Measurements from ENCODE around the gene ZC3H6. TPM values are rescaled to one million over a fixed set of nuclear protein-coding genes. Genes with fewer than 3 reads are reported as not detected.

Gene ZC3H6, protein sequence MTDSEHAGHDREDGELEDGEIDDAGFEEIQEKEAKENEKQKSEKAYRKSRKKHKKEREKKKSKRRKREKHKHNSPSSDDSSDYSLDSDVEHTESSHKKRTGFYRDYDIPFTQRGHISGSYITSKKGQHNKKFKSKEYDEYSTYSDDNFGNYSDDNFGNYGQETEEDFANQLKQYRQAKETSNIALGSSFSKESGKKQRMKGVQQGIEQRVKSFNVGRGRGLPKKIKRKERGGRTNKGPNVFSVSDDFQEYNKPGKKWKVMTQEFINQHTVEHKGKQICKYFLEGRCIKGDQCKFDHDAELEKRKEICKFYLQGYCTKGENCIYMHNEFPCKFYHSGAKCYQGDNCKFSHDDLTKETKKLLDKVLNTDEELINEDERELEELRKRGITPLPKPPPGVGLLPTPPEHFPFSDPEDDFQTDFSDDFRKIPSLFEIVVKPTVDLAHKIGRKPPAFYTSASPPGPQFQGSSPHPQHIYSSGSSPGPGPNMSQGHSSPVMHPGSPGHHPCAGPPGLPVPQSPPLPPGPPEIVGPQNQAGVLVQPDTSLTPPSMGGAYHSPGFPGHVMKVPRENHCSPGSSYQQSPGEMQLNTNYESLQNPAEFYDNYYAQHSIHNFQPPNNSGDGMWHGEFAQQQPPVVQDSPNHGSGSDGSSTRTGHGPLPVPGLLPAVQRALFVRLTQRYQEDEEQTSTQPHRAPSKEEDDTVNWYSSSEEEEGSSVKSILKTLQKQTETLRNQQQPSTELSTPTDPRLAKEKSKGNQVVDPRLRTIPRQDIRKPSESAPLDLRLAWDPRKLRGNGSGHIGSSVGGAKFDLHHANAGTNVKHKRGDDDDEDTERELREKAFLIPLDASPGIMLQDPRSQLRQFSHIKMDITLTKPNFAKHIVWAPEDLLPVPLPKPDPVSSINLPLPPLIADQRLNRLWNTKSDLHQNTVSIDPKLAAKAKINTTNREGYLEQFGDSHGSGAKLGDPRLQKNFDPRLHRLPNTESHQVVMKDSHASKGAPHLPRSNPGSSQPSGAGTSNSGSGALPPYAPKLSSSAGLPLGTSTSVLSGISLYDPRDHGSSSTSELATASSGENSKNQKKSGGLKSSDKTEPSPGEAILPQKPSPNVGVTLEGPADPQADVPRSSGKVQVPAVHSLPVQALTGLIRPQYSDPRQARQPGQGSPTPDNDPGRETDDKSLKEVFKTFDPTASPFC
- total RNA-seq (2014; rRNA removed; shearing (Covaris generic)) = 4.3 and 5.6 TPM in 2 replicates

DNA sequence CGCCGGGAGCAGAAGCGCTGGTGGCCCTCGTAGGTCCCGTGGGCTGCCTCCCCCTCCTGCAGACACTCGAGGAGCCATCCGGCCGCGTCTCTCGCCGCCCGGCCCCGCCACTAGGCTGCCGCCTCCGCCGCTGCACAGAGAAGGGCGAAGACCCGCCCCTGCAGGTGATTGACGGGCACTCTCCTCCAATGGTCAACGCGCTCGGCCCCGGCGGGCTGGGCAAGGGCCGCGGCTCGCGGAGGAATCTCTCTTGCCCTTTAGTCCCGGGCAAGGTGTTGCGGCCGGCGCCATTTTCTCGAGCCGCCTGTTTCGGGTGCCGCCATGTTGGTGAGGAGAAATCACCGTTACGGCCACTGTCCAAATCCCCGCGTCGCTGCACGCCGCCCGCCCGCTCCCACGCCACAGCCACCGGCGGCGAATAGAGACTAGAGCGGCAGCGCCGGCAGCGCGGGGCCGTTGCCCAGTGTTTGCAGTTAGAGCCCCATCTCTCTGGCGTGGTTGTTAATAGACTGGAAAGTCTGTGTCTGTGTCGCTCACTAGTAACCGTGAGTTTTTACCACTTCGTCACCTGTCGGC is at the start of gene ZC3H6:
TSS of gene ZC3H6 (plus strand) at position 287 of the 576 bp plus-strand sequence. CDS start 398 bp downstream, outside the sequence.
- DNase-seq (ENCODE audit: low read depth) = peak; percentile 98

DNA sequence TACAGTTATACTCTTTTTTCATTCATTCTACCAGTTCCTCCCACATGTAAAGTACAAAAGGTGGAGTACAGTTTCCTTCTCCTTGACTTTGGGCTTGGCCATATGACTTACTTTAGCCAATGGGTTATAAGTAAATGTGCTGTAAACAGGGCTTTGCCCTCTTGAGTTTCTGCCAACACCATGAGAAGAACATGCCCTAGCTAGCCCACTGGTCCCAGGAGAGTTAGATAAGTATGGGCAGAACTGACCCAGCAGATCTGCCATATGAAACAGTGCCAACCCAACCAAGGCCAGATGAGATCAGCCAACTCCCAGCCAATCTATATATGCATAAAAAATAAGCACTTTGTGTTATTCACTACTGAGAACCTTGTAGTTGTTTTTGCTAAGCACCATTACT is 46.0 kb upstream of the ZC3H6 start:
- no peak for DNase-seq (ENCODE audit: low read depth)

DNA sequence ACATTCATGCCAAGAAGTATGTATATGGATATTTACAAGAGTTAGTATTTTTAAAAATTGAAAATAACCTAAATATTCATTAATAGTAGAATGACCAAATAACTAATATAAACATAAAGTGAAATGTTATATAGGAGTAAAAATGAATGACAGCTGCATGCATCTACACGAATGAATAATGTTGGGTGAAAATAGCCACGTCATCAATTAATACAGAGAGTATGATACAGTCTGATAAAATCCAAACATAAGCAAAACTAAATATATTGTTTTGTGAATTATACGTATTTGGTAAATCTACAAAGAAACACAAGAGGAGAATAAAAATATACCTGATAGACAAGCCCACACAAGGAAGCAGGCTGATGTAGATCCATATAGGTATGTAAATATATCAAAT is 45.0 kb upstream of the ZC3H6 start:
- no peak for DNase-seq (ENCODE audit: low read depth)

DNA sequence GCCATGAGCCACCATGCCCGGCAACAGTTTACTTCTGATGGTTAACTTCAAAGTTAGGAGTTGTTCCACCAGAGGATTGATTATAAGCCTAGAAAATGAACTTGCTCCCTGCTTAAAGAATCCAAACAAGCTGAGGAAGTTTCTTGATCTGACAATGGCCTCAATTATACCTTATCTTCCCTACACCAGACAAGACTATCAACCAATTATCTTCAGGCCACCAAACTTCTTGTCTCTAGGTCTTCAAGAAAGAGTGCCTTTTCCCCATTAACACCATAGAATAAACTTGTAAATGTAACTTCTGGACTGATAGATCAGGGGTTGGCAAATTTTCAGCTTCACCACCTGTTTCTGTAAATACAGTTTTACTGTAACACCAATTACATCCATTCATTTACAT is 35.5 kb upstream of the ZC3H6 start:
- DNase-seq (ENCODE audit: low read depth) = no peak

DNA sequence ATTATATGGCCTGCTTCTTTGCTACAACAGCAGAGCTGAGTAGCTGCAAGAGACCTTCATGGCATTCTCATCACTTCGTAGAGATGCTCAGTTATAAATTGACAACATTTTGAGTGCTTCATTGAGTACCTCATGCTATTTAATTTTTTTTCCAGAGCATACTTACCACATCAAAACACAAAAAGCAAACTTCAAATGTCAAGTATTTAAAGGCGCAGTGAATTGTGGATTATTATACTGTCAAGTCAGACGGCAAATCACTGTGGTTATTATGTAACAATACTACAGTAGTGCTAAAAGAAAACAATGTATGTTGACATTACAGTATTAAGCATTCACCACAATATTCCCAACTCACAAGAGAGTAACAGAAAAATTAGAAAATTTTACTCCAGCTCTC is 33.0 kb upstream of the ZC3H6 start:
- no peak for DNase-seq (ENCODE audit: low read depth)

DNA sequence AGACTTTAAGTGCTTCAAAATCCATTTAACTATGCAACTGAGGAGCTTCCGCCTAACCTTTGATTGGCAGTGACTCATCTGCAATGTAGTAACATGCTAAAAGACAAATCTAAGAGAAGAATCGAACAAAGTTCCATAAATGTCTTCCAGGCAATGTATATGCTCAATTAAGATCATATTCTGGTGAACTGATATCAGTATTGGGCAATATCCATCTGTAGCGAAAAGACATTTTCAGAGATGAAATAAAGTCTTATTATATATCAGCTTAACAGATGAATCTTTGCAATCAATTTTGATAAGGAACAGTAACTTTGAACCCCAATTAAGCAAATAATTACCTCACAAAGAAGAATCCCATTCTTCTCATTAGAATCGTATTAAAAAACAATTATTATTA is 32.2 kb upstream of the ZC3H6 start:
- no peak for DNase-seq (ENCODE audit: low read depth)

DNA sequence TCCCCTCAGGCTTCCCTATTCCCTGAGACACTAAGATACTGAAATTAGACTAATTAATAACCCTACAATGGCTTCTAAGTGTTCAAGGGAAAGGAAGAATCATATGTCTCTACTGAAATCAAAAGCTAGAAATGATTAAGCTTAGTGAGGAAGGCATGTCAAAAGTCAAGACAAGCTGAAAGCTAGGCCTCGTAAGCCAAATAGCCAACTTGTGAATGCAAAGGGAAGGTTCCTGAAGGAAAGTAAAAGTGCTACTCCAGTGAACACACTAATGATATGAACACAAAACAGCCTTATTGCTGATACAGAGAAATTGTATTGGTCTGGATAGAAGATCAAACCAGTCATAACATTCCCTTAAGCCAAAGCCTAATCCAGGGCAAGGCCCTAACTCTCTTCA is 30.5 kb upstream of the ZC3H6 start:
- DNase-seq (ENCODE audit: low read depth) = no peak

DNA sequence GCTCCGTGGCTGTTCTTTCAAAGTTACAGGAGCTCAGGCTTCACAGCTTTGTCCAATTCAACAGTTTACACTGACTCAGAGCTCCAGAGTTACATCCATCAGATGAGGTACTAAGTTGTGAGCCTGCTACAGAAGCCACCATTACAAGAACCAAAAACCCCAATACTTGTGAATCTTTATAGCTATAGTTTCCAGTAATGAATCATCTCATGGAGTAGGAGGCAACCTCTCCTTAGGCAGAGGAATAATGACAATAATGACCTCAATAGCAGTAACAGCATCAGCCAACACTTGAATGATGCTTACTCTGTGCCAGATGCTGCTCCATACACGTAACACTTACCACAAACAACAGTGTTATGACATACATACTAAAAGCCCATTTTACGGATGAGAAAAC is 24.1 kb upstream of the ZC3H6 start:
- no peak for DNase-seq (ENCODE audit: low read depth)

DNA sequence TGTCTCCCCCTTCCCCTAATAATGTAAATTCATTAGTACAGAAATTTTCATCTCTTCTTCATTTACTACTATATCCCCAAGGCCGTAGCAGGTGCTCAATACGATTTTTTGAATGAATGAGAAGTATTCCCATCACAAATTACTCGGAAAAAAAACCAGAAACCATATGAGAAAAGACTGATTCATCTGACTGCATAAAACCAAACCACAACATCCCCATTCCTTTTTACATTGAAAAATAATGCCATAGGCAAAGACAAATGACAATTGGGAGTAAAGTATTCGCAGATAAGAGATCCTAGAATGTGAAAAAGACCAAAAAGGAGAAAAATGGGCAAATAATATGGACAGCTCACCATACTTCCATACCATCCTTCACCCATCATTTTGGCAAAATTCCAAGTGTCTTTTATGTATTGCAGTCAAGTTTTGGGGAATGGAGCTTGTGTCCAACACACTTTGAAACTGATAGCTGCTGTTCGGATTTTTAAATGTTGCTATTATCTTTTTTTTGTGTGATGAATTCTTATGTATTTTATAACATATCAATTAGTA is 22.1 kb upstream of the ZC3H6 start:
- peak; percentile 17 for DNase-seq (ENCODE audit: low read depth)

DNA sequence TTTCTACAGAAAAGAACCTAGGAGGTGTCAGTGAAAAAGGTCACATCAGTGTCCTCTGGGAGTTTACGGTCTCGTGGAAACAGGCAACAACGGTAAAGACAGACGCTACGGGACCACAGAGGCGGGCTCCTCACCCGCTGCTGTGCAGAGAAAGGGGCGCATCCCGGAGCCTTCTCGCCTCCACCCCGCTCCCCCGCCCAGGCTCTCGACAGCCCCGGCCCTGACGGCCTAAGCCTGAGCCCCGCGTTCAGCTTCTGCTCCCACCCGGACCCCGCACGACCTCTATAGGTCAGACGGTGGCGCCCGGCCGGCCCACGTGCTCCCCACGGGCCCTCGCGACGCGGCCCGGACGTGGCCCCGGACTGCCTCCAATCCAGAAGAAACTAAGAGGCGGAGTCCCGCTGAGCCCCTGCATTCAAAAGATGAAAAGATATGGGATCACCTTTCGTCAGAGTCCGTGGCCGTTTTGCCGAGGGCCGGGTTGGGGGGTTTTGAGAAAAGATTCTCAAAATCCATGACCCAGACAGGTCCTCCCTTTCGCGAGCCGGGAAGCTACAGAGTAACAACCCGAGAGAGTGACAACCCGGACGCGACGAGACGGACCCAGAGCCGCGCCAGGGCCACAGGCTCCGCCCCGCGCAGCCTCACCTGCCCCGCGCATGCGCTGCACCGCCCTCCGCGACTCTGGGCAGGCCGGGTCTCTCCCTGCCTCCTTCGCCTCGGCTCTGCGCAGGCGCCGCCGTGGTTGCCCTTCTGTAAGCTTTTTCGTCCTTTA is 20.7 kb upstream of the ZC3H6 start, which contains the start of gene ZC3H8:
TSS of gene ZC3H8 (minus strand) at position 577 of the 775 bp plus-strand sequence. CDS start at position 516, 61 bp downstream.
- peak; percentile 86 for DNase-seq (ENCODE audit: low read depth)

DNA sequence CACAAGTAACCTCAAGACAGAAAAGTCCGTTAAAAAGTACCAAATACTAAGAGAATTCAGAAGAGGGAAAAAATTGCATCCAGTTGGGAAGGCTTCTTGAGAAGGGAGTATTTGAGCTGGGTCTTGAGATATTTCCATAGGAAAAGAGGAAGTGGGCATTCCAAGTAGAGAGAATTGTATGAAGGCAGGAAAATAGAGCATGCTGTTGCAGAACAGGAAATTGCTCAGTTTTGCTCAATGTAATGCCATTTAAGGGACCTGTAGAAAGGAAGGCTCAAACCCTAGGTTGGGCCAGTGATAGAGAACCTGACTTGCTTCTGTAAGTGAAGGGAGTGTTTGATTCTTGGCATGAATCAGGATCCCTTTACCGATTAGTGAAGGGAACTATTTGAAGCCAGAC is 19.5 kb upstream of the ZC3H6 start:
- no peak for DNase-seq (ENCODE audit: low read depth)

DNA sequence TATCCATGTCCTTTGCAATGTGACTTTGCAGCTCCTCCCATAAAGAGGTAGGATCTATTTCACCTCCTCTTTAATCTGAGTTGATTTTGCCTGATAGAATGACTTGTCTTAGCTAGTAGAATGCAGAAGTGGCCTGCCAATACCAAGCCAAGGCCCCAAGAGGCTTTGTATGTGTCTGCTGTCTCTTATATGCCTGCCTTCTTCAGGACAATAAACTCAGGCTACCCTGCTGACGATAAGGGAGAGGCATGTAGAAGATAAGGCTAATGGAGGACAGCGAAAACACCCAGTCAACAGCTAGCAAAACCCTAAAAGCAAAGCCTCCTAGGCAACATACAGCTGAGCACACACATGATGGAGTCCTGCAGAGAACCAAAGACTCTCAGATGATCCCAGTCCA is 18.7 kb upstream of the ZC3H6 start:
- DNase-seq (ENCODE audit: low read depth) = no peak

DNA sequence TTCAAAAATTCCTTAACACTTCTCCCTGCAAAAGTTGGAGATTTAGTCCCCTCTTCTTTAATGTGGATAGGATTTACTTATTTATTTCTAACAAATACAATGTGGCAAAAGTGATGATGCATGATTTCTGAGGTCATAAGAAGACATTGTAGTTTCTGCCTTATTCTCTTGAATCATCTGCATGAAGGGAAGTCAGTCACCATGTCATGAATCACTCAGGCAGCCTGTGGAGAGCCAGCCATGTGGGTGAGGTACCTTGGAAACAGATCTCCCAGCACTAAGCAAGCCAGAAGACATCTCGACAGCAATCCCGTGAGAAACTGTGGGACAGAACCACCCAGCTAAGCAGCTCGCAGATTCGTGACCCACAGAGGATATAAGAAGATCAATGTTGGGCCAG is 17.8 kb upstream of the ZC3H6 start:
- DNase-seq (ENCODE audit: low read depth) = peak; percentile 15

DNA sequence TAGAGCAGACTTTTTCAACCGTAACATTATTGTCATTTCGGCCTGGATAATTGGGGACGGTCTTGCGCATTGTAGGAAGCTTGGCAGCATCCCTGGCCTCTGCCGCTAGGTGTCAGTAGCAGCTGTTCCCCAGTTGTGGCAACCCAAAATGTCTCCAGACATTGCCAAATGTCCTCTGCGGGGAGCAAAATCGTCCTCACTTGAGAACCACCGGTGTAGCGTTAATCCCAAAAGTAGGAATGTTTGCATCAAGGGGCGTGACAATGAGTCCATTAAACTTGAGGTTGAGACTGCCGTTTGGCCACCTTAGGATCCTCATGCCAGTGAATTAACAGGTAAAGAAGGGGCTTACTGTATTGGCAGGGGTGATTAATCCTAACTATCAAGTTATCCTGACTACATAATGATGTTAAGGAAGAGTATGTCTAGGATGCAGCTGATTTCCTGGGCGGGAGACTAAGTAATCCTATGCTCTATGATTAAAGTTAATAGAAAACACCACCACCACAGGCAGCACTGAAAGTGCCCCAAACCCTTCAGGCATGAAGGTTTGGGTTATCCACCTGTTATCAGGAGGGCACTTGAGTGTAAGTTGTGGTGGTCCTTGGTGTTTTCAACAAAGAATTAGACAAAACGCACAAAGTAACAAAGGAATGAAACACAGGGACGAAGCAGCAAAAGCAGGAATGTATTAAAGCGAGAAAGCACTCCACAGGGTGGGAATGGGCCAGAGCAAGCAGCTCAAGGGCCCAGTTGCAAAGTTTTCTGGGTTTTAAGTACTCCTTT is 15.7 kb upstream of the ZC3H6 start:
- DNase-seq (ENCODE audit: low read depth) = peak; percentile 71

DNA sequence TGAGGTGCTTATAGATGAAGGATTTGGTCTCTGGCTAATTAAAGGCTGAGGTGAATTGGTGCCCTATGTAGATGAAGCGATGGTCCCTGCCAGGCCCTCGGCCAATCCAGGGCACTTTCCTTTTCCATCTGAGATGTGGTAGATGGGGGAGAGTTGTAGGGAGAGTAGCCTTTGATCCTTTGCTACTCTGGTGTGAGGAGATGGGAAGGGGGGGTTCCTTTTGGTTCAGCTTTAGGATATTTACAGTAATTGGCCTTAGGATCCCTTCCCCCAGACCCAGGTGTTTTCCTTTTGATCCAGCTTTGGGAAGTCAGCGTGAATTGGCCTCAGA is 15.1 kb upstream of the ZC3H6 start:
- DNase-seq (ENCODE audit: low read depth) = no peak

DNA sequence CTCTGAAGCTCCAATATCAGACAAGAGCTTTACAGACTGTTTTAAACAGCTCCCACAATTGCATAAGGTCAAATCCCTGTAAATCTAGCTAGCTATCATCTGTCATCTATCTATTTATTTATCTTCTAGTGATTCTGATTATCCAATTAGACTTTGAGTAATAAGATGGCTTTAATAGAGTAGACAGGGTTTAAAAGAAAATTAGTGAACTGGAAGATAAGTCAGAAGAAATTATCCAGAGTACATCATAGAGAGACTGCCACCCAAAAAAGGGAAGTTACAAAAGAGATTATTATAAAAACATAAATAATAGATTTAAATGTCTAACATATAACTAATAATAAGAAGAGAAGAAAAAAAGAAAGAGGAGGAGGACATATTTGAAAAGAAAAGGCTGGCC is 12.5 kb upstream of the ZC3H6 start:
- DNase-seq (ENCODE audit: low read depth) = no peak

DNA sequence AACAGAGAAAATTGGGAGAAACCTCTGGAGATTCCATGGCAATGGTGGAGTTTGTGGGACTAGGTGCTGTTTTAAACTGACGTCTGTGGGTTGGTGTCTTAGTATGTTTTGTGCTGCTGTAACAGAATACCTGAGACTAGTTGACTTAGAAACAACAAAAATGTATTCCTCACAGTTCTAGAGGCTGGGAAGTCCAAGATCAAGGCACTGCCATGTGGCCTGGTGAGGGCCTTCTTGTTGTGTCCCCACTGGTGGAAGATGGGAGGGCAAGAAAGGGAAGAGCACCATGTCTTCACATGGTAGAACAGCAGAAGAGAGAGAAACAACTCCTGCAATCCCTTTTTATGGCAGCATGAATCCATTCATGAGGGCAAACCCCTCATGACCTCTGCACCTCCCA is 6.8 kb upstream of the ZC3H6 start:
- no peak for DNase-seq (ENCODE audit: low read depth)

DNA sequence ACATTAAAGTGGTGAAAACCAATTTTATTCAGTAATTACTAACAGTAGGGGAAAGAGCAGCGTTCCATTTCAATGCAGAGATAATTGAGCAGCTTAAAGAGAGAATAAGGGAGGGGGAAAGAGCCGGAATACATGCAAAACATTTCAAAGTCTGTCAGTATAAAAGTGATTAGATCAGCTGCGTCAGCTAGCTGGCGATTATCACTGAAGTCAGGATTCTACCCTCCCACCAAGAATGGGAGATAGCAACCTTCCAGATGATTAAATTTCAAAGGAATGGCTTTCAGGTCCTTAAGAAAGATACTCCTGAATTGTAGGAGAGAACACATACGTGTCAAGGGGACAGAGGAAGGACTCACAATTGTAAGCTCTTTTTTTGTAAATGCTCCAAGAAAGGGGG is 2.7 kb upstream of the ZC3H6 start:
- no peak for DNase-seq (ENCODE audit: low read depth)

DNA sequence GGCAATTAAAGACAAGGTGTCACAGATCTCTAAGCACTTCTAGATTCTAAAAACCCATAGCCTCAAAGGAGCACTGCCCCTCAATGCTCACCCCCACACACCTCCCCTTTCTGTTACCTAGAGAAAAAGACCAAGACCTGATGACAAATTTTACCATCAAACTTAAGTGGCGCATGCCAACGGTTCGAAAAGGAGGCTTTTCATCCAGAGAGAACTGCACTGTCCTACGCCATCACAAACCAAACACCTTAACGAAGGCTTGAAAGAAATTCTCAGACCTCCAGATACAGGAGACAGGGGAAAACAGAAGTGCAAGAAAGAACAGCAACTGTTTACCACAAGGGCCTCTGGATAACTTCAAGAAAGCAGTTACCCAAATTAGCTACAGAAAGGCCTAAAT is 2.0 kb upstream of the ZC3H6 start:
- DNase-seq (ENCODE audit: low read depth) = no peak
